22Rv1 (cell line): ENCODE measurements around the gene POP4.

Experiments used
- ZFX ChIP-seq: fragments of 450-650 bp; IDR thresholded peaks from 2 replicates; pipeline ENCODE4 v1.6.1; 2017; ENCODE audit warnings: antibody characterized with exemption, borderline replicate concordance
- TF ChIP-seq, protein P1 (sequence below): fragments of 450-650 bp; IDR thresholded peaks from 2 replicates; pipeline ENCODE4 v1.5.1; 2017; ENCODE audit warnings: mild to moderate bottlenecking

DNA sequence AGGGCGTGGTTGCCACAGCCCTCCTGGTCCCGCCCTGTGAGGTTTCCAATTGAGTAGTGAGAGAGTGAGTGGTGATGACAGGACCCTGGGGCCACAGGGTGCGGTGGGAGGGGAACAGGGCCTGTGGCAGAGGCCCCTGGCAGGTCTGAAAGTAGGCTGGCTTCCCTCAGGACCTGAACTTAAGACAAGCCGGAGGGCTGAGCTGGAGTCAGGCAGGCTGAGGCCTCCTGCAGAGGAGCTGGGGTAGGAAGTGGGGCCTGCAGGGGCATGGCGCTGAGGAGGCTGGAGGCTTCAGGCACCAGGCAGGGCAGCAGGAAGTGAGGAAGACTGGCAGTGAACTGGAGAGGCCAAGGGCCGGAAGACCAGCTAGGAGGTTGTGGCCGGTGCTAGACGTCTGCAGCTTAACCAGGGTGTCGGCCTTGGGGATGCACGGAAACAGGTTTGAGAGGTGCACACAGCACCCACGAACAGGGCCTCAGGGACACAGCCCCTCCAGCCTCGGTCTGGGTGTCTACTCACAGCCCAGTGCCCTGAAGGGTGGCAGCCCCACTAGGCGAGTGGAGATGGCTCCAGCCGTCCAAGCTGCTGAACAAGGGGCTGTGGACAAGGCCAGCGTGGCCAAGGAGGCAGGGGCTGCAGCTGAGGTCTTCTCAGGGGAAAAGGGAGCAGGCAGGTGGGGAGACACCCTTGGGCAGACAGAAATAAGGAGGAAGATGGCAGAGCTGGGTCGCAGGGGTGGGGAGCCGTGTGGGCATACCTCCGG is 17.8 kb downstream of the POP4 start:
- TF ChIP-seq, protein P1, sequence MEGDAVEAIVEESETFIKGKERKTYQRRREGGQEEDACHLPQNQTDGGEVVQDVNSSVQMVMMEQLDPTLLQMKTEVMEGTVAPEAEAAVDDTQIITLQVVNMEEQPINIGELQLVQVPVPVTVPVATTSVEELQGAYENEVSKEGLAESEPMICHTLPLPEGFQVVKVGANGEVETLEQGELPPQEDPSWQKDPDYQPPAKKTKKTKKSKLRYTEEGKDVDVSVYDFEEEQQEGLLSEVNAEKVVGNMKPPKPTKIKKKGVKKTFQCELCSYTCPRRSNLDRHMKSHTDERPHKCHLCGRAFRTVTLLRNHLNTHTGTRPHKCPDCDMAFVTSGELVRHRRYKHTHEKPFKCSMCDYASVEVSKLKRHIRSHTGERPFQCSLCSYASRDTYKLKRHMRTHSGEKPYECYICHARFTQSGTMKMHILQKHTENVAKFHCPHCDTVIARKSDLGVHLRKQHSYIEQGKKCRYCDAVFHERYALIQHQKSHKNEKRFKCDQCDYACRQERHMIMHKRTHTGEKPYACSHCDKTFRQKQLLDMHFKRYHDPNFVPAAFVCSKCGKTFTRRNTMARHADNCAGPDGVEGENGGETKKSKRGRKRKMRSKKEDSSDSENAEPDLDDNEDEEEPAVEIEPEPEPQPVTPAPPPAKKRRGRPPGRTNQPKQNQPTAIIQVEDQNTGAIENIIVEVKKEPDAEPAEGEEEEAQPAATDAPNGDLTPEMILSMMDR = no peak
- TF ChIP-seq ZFX = no peak
